ENCODE data around the gene QRSL1.

DNA sequence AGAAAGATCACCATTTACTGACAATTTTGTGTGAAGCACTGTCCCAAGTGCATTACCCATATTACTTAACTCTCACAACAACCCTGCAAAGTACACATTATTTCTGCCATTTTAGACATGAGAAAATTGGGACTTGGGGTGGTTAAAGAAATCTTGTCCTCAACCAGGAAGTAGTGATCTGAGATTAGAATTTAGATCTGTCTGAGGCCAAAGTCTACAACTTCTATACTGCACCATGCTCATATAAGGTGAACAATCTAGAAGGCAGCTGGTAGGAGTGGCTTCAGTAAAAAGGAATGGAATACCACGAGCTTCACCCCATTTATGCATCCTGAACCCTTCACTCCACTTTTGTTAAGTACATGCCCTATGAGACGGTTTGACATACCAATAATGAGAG, 87.6 kb downstream of the QRSL1 start:
- TF ChIP-seq POLR2A (IDR thresholded peaks at IDR 0.05), result no peak
- TF ChIP-seq, protein P1, sequence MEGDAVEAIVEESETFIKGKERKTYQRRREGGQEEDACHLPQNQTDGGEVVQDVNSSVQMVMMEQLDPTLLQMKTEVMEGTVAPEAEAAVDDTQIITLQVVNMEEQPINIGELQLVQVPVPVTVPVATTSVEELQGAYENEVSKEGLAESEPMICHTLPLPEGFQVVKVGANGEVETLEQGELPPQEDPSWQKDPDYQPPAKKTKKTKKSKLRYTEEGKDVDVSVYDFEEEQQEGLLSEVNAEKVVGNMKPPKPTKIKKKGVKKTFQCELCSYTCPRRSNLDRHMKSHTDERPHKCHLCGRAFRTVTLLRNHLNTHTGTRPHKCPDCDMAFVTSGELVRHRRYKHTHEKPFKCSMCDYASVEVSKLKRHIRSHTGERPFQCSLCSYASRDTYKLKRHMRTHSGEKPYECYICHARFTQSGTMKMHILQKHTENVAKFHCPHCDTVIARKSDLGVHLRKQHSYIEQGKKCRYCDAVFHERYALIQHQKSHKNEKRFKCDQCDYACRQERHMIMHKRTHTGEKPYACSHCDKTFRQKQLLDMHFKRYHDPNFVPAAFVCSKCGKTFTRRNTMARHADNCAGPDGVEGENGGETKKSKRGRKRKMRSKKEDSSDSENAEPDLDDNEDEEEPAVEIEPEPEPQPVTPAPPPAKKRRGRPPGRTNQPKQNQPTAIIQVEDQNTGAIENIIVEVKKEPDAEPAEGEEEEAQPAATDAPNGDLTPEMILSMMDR (IDR thresholded peaks at IDR 0.05), result no peak

Measured in body of pancreas (tissue), 4 donors.